Colon (tissue), 2 donors: Measurements from ENCODE around the gene GAL3ST2.
"Not testable (repeated sequence)": the region's sequence is repeated elsewhere in the genome, so short reads cannot be mapped to it uniquely, and the experiment has no call there.

Experiments used
- FAIRE-seq: peaks from 2 replicates; lab custom pipeline; 2012; peaks lifted over from hg19 to GRCh38; lab: Jason Lieb, UNC
- donor health status: control.
- donor health status: control.

The GAL3ST2 gene

DNA sequence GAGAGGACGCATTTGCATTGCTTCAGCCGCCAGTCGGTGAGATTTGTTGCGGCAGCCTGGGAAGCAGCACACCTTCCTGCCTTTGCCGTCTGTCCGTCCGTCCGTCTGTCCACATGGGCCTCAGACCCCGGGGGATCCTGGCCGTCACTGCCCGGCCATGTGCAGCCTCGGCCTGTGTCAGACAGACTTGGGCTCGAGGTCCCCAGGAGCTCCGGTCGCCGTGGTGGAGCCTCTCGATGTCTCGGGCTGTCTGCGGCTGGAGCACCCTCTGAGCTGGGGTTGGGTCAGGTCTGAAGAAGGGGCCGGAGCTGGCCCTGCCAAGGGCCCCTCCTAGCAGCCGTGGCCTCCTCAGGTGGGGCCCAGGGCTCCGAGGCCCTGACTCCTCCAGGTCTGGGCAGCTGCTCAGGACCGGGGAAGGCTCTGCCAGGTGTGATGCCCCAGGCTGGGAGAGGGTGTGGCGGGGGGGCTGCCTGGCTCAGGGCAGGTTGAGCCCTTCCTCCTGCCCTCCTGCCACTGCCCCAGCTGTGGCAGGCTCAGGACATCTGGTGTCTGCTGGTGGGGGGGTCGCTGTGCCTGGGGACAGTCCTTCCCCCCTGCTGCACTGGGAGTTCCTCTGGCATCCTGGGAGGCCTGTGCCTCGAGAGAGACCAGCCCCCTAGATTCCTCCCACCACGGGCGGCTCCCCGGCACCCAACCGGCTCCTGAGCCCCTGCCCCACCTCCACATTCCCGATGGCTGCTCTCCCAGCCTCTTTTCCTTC lies 44.2 kb downstream of the GAL3ST2 start:
- no peak for FAIRE-seq

GRCh38 chr2:241821460-241822263 lies 45.0 kb downstream of the GAL3ST2 start:
- no peak for FAIRE-seq

DNA sequence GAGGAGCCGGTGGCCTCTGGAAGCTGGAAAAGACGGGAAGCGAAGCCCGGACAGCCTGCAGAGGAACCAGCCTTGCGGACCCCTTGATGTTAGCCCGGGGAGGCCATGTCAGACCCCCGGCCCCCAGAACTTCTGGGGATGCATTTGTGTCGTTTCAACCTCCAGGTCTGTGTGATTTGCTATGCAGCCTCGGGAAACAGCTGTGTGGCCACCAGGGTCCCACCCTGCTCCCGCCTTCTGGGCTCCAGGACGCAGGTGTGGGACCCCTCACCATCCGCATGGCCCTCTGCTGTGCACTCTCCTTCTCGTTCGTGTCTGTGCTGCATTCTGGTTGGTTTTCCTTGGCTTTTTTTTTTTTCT lies 45.6 kb downstream of the GAL3ST2 start:
- FAIRE-seq, result no peak

DNA sequence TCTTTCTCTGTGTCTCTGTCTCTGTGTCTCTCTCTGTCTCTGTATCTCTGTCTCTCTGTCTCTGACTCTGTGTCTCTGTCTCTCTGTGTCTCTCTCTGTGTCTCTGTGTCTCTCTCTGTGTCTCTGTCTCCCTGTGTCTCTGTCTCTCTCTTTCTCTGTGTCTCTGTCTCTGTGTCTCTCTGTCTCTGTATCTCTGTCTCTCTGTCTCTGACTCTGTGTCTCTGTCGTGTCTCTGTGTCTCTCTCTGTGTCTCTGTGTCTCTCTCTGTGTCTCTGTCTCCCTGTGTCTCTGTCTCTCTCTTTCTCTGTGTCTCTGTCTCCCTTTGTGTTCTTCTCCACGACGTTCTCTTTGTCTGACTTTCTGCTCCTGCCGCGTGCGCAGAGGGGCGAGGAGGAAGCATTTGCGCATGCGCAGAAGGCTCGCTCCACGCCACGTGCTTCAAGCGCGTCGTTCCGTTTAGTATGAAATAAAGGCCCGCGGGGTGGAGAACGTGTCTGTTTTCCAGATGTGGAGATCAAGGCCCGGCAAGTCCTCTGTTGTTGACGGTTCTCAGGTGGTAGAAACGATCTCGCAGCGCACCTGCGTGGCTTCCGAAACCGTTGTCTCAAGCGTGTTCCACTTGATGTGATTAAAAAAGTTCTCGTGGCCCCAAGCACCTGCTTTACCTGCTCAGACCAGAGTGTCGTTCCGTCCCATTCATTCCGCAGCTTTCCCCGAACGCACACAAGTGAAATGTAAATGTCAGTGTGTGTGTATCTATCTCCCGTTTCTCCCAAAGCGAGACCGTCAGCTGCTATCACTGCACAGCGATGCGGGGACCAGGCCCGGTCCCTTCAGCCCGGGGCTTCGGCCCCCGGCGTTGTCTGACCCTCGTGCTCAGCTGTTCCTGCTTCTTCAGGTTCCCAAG lies 47.2 kb downstream of the GAL3ST2 start:
- FAIRE-seq, result not testable (repeated sequence)

- FAIRE-seq, result no peak
These were observed 50.8 kb downstream of the GAL3ST2 start for GRCh38 chr2:241827394-241827793.

GRCh38 chr2:241833101-241833663 lies 56.6 kb downstream of the GAL3ST2 start:
- FAIRE-seq, result no peak

- not testable (repeated sequence) for FAIRE-seq
These were observed 57.3 kb downstream of the GAL3ST2 start for GRCh38 chr2:241833756-241834526.

DNA sequence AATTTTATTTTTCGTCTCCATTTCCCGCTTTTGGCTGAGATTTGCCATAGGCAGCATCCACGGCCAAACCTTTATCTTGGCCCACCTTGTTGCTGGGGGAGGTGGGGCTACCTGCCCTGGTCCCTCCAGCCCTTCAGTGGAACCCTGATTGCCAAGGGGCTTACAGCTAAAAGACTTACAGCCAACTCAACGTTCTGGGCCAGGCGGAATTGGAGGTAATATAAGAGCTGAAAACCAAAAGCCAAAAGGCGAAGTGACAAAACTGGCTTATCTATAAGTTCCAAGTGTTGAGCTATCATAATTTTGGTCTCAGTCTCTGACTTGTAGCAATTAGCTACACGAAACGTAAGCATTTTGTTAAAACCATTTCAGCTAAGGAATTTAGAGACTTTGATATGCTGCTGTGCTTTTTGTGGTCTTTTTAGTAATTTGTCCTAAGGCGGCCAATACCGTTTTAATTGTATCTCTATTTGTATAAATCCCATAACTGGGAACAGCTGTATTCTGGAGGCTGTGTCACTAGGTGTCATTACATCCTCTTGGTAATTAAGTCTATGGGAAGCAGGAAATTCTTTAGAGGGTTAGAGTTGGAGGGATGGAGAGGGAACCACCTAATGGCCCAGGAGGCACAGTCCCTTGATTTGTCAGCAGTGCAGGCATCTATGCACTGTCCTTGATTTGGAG lies 58.0 kb downstream of the GAL3ST2 start:
- FAIRE-seq, result no peak

- no peak for FAIRE-seq
These were observed 59.0 kb downstream of the GAL3ST2 start for GRCh38 chr2:241835611-241836010.

DNA sequence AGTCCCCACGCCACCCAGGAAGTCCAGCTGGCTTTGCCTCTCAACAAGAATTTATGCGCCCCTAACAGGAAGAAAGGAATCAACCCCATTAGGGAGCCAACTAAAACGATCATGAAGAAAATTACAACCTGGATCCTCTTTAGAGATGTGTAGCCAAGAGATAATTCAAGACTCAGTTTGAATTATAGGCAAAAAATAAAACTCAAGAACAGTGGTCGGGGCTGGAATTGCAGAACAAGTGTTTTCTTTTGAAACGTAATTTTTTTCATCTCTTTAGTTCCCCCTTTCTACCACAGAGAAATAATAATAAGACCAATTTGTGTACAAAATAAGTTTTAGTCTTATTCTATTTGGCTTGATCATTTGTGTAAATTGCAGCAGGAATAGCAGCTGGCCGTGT lies 59.7 kb downstream of the GAL3ST2 start:
- no peak for FAIRE-seq

DNA sequence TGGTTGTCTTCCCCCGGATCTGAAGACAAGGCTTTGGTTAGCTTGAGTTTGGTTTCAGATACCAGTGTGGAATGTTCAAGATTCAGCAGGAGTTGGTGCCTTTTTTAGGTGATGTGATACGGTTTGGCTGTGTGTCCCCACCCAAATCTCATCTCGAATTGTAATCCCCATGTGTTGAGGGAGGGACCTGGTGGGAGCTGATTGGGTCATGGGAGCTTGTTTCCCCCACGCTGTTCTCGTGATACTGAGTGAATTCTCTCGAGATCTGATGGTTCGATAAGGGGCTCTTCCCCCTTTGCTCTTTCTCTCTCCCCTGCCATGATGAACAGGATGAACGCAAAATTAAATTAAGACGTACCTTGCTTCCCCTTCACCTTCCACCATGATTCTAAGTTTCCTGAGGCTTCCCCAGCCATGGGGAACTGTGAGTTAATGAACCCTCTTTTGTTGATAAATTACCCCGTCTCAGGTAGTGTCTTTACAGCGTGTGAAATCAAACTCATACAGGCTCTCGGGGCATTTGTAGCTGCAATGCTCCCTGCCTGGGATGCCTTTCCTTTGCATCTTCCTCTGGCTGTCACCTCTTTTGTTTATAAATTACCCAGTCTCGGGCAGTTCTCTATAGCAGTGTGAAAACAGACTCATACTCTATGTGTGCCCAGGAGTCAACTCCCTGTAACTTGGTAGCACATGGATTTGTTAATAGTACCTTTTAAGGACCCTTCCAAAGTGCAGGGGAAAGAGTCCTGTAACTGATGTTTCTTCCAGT lies 60.8 kb downstream of the GAL3ST2 start:
- no peak for FAIRE-seq

DNA sequence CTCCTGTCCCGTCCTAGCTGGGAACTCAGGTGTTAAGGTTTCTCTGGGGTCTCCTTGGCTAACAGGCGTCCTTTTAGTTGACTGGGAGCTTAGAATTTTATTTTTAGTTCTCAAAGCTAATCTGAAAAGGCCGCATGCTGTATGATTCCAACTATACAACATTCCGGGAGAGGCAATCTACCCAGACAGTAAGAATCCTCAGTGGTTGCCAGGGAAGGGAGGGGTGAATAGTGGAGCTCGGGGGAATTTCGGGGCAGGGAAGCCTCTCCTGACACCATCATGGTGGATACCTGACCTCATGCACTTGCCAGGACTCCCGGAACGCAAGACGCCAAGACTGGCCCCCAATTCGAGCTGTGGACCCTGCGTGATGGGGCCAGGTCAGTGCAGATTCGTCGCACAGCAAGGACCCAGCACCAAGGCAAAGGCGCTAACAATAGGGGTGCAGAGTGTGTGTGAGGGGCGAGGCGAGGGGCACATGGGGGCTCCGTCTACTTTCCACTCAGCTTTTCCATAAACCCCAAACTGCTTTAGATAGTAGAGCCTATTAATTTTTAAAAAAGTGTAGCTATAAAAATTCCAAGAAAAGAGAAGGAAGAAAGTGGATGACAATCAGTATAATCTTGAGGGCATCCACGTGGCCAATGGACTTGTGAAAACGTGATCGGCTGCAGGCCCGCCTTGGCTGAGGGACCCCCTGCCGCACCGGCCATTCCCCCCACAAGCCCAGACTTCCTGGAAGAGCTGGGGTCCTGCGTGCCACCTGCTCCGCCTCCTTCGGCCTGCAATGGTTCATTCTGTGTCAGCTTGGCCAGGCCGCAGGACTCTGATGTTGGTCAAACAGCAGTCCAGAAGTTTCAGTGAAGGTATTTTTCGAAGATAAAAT lies 64.8 kb downstream of the GAL3ST2 start:
- no peak for FAIRE-seq

DNA sequence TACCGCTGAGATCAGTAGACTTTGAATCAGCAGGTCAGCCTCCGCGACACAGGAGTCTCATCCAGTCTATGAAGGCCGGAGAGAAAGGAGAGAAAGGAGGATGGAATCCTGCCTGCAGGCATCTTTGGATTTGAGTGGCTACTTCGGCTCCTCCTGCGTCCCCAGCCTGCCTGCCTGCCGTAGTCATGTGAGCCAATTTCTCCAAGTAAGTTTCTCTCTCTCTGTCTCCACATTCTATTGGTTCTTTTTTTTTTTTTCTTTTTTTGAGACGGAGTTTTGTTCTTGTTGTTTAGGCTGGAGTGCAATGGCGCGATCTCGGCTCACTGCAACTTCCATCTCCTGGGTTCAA lies 65.4 kb downstream of the GAL3ST2 start:
- FAIRE-seq, result no peak

DNA sequence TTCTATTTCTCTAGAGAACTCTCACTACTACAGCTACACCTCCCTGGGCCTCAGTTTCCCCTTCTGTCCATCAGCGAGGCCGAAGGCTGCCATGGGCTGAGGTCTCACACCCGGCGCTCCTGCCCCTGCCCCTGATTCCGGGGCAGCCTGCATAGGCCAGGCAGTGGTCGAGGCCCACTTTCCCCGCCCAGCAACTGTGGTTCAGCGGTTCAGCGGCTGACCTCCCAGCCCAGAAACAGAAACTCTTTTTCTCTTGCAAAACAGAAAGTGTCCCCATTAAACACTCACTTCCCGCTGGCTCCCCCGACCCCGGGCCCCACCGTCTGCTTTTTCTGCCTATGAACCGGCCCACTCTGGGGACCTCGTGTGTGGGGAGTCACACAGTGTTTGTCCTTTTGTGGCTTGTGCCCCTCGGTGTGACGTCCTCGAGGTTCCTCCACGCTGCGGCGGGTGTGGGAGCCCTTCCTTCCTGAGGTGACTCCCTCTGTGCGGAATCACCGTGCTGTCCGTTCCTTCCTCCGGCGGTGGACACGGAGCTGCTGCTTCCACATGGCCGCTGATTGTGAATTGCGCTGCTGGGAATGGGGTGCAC lies 66.1 kb downstream of the GAL3ST2 start:
- no peak for FAIRE-seq

GRCh38 chr2:241843321-241844065 lies 66.9 kb downstream of the GAL3ST2 start:
- FAIRE-seq, result no peak

DNA sequence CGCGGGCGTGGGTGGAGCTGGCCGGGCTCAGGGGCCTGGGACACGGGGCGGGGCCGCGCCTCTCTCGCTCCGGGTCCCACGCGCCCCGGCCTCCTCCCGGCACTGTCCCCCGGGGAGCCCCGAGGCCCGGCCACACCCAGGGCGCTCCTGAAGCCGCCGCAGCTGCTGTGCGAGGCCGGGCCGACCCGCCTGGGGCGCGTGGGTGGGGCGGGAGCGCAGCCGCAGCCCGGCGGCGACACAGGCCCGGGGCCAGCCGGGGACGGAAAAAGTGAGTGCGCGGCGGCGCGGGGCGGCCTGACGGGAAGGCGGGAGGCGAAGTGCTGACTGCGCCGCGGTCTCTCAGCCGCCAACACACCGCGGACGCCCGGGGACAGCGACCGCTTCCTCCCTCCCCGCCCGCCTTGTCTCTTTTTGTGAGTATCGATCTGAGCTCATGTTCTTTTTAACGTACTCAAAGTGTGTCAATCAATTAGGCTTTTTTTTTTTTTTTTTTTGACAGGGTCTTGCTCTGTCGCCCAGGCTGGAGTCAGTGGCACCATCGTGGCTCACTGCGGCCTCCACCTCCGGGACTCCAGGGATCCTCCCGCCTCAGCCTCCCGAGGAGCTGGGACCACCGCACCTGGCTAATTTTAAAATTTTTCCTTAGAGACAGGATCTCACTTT lies 67.6 kb downstream of the GAL3ST2 start:
- FAIRE-seq, result no peak

- no peak for FAIRE-seq
These were observed 68.4 kb downstream of the GAL3ST2 start for GRCh38 chr2:241844831-241845578.
